T-helper 2 cell treated with Interferon-gamma antibody and Interleukin-4, amounts not matched to agents 5 μg/mL and 100 μg/mL, for 36 hours (primary cell): ENCODE measurements around the gene MAGI1.

Experiments used
- DNase-seq: peaks from one replicate; pipeline ENCODE4 v3.0.0; 2021; ENCODE audit warnings: low spot score
- H3K27ac Mint-ChIP-seq: one replicate; pipeline ENCODE4 v1.8.0; 2021; ENCODE audit warnings: mild to moderate bottlenecking, mixed read lengths
- H3K27me3 Mint-ChIP-seq: one replicate; pipeline ENCODE4 v1.8.0; 2021; ENCODE audit warnings: low read depth, mixed read lengths
- H3K36me3 Mint-ChIP-seq: one replicate; pipeline ENCODE4 v1.8.0; 2021; ENCODE audit warnings: low read depth, mixed read lengths
- H3K4me1 Mint-ChIP-seq: one replicate; pipeline ENCODE4 v1.8.0; 2021; ENCODE audit warnings: low read depth, mixed read lengths
- H3K4me3 Mint-ChIP-seq: one replicate; pipeline ENCODE4 v1.8.0; 2022; ENCODE audit warnings: mild to moderate bottlenecking, moderate library complexity, mixed read lengths
- H3K9me3 Mint-ChIP-seq: one replicate; pipeline ENCODE4 v1.8.0; 2021; ENCODE audit warnings: mixed read lengths

MAGI1 gene

GRCh38 chr3:65925254-65925954 is 113.3 kb downstream of the MAGI1 start:
- no peak overlapping the region for H3K27ac Mint-ChIP-seq
- no peaks in the 10 kb centered on the region for H3K9me3 Mint-ChIP-seq
- peaks cover 2% of the 10 kb centered on the region for H3K4me1 Mint-ChIP-seq
- no peak for DNase-seq
- no peaks in the 10 kb centered on the region for H3K36me3 Mint-ChIP-seq
- H3K27me3 Mint-ChIP-seq = no peaks in the 10 kb centered on the region
- no peak overlapping the region for H3K4me3 Mint-ChIP-seq

- Mint-ChIP-seq H3K4me1 (peaks cover 2% of the 10 kb centered on the region), H3K9me3 (no peaks in the 10 kb centered on the region), H3K27ac (no peak overlapping the region), H3K27me3 (no peaks in the 10 kb centered on the region), H3K36me3 (no peaks in the 10 kb centered on the region), H3K4me3 (no peak overlapping the region)
- no peak for DNase-seq
Measured at GRCh38 chr3:65924762-65925161, 114.0 kb downstream of the MAGI1 start.

- DNase-seq = no peak
- Mint-ChIP-seq H3K27me3 (no peaks in the 10 kb centered on the region), H3K4me3 (no peak overlapping the region), H3K9me3 (no peaks in the 10 kb centered on the region), H3K27ac (no peak overlapping the region), H3K4me1 (no peaks in the 10 kb centered on the region), H3K36me3 (no peaks in the 10 kb centered on the region)
Measured at GRCh38 chr3:65922441-65922840, 116.3 kb downstream of the MAGI1 start.

- Mint-ChIP-seq H3K9me3 (no peaks in the 10 kb centered on the region), H3K27me3 (no peaks in the 10 kb centered on the region), H3K4me3 (no peak overlapping the region), H3K27ac (no peak overlapping the region), H3K4me1 (no peaks in the 10 kb centered on the region), H3K36me3 (no peaks in the 10 kb centered on the region)
- DNase-seq = no peak
Measured at GRCh38 chr3:65919826-65920225, 118.9 kb downstream of the MAGI1 start.

- Mint-ChIP-seq H3K4me3 (no peak overlapping the region), H3K4me1 (no peaks in the 10 kb centered on the region), H3K36me3 (no peaks in the 10 kb centered on the region), H3K9me3 (no peaks in the 10 kb centered on the region), H3K27ac (no peak overlapping the region), H3K27me3 (no peaks in the 10 kb centered on the region)
- DNase-seq = no peak
Measured at GRCh38 chr3:65915477-65915876, 123.2 kb downstream of the MAGI1 start.

- H3K4me1 Mint-ChIP-seq = no peaks in the 10 kb centered on the region
- no peak overlapping the region for H3K4me3 Mint-ChIP-seq
- no peaks in the 10 kb centered on the region for H3K36me3 Mint-ChIP-seq
- DNase-seq = no peak
- no peaks in the 10 kb centered on the region for H3K9me3 Mint-ChIP-seq
- H3K27me3 Mint-ChIP-seq = no peaks in the 10 kb centered on the region
- no peak overlapping the region for H3K27ac Mint-ChIP-seq
Measured at GRCh38 chr3:65914740-65915367, 123.9 kb downstream of the MAGI1 start.

- Mint-ChIP-seq H3K9me3 (no peaks in the 10 kb centered on the region), H3K27ac (no peak overlapping the region), H3K4me1 (no peaks in the 10 kb centered on the region), H3K27me3 (no peaks in the 10 kb centered on the region), H3K36me3 (no peaks in the 10 kb centered on the region), H3K4me3 (no peak overlapping the region)
- DNase-seq = no peak
Measured at GRCh38 chr3:65914032-65914739, 124.5 kb downstream of the MAGI1 start.

GRCh38 chr3:65912647-65913046 is 126.1 kb downstream of the MAGI1 start:
- no peaks in the 10 kb centered on the region for H3K9me3 Mint-ChIP-seq
- H3K36me3 Mint-ChIP-seq = no peaks in the 10 kb centered on the region
- no peak overlapping the region for H3K27ac Mint-ChIP-seq
- no peaks in the 10 kb centered on the region for H3K27me3 Mint-ChIP-seq
- no peak overlapping the region for H3K4me3 Mint-ChIP-seq
- no peak for DNase-seq
- H3K4me1 Mint-ChIP-seq = no peaks in the 10 kb centered on the region

GRCh38 chr3:65908588-65908987 is 130.1 kb downstream of the MAGI1 start:
- Mint-ChIP-seq H3K36me3 (no peaks in the 10 kb centered on the region), H3K27me3 (no peaks in the 10 kb centered on the region), H3K4me1 (no peaks in the 10 kb centered on the region), H3K4me3 (no peak overlapping the region), H3K27ac (no peak overlapping the region), H3K9me3 (no peaks in the 10 kb centered on the region)
- DNase-seq = no peak

- no peak overlapping the region for H3K4me3 Mint-ChIP-seq
- no peaks in the 10 kb centered on the region for H3K9me3 Mint-ChIP-seq
- H3K4me1 Mint-ChIP-seq = no peaks in the 10 kb centered on the region
- H3K27me3 Mint-ChIP-seq = no peaks in the 10 kb centered on the region
- no peaks in the 10 kb centered on the region for H3K36me3 Mint-ChIP-seq
- DNase-seq = no peak
- no peak overlapping the region for H3K27ac Mint-ChIP-seq
Measured at GRCh38 chr3:65907232-65908130, 131.2 kb downstream of the MAGI1 start.

GRCh38 chr3:65905771-65906170 is 132.9 kb downstream of the MAGI1 start:
- Mint-ChIP-seq H3K27me3 (no peaks in the 10 kb centered on the region), H3K36me3 (no peaks in the 10 kb centered on the region), H3K27ac (no peak overlapping the region), H3K9me3 (no peaks in the 10 kb centered on the region), H3K4me3 (no peak overlapping the region), H3K4me1 (no peaks in the 10 kb centered on the region)
- DNase-seq = no peak

- Mint-ChIP-seq H3K4me3 (no peak overlapping the region), H3K9me3 (no peaks in the 10 kb centered on the region), H3K27ac (no peak overlapping the region), H3K4me1 (no peaks in the 10 kb centered on the region), H3K36me3 (no peaks in the 10 kb centered on the region), H3K27me3 (no peaks in the 10 kb centered on the region)
- DNase-seq = no peak
Measured at GRCh38 chr3:65904016-65904415, 134.7 kb downstream of the MAGI1 start.

- Mint-ChIP-seq H3K4me1 (no peaks in the 10 kb centered on the region), H3K27ac (no peak overlapping the region)
Measured at GRCh38 chr3:65902304-65902793, 136.4 kb downstream of the MAGI1 start.

More at GRCh38 chr3:65902304-65902793, 136.4 kb downstream of the MAGI1 start:
- Mint-ChIP-seq H3K4me3 (no peak overlapping the region), H3K27me3 (no peaks in the 10 kb centered on the region), H3K36me3 (no peaks in the 10 kb centered on the region), H3K9me3 (no peaks in the 10 kb centered on the region)
- DNase-seq = no peak
